ENCODE data around the gene TRNP1.
"Not testable (repeated sequence)": the region's sequence is repeated elsewhere in the genome, so short reads cannot be mapped to it uniquely, and the experiment has no call there.

TRNP1 gene, protein sequence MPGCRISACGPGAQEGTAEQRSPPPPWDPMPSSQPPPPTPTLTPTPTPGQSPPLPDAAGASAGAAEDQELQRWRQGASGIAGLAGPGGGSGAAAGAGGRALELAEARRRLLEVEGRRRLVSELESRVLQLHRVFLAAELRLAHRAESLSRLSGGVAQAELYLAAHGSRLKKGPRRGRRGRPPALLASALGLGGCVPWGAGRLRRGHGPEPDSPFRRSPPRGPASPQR
- 0 to 2.0 (median 0.31) reads per million in 18 experiments for total RNA-seq

DNA sequence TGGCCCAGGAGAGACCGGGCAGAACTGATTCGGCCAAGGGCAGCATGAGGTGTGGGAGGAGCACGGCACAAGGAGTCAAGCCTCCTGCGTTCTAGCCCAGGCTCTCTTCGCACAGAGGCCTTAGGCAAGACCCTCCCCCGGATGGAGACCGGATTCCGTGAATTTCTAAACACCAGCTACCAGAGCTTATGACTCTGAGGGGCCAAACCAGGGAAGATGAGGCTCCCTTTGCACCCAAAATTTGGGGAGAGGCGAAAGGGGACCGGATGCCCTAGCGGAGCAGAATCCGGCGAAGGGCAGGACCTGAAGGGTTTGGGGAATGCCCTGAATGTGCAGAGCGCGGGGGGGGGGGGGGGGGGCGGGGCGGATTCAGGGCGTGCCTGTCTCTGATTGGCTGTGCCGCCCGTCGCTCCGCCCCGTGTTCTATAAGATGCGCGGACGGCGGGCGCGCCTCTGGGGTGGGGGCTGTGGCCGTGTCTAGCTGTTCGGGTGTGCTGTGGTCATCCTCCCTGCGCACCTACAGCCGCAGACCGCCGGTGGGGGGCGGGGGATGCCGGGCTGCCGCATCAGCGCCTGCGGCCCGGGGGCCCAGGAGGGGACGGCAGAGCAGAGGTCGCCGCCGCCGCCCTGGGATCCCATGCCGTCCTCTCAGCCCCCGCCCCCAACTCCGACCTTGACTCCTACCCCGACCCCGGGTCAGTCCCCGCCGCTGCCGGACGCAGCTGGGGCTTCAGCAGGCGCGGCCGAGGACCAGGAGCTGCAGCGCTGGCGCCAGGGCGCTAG lies at the start of gene TRNP1:
Gene TRNP1 (plus strand): TSS at position 456 of the 783 bp plus-strand sequence. CDS start 95 bp downstream, at position 551.
- DNase-seq, result peak; percentile 27 to 48

DNA sequence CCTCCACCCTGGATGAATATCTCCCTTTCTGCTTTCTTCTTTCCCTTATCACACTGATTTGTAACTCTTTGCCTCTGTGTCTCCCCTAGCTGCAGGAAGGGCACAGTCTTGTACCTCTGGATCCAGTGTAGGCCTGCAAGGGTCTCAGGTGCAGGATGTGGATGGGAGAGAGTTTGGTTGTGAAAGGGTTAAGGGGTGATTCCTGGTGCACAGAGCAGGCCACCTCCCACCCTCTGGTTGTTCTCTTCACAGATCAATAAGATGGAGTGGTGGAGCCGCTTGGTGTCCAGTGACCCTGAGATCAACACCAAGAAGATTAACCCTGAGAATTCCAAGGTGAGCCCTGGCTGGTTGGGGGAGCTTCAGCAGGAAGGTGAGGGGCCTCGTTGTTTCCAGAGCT lies 48.4 kb upstream of the TRNP1 start:
- no peak for DNase-seq

DNA sequence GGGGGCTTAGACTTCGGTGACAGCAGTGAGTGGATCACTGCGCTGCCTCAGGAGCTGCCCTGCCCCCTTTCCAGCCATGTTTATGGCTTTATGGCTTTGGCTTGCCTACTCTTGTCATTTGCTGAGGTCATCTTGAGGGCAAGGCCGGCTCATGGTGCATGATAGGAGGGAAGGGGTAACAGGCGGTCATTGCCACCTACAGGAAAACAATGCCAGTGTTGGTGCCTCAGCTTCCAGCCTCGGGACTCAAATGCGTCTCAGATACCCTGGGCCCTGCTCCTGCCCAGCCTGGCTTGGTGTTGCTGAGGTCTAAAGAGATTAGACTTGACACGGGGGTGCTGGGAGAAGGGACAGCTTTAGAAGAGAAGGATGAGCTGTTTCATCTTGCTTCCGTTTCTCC lies 47.8 kb upstream of the TRNP1 start:
- DNase-seq, result no peak

DNA sequence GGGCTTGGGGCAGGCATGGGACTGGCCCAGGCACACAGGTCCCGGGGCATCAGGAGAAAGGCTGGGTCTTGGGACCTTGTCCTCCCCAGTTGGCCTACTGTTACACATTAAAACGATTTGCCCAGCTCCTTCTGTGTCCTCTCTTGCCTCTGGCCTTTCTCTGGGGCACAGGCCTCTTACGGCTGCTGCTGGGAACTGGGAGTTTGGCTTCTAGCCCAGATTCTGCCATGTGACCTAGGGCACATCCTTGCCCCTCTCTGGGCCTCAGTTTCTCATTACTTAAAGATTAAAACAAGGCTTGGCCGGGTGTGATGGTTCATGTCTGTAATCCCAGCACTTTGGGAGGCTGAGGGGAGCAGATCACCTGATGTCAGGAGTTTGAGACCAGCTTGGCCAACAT lies 47.2 kb upstream of the TRNP1 start:
- DNase-seq, result no peak

DNA sequence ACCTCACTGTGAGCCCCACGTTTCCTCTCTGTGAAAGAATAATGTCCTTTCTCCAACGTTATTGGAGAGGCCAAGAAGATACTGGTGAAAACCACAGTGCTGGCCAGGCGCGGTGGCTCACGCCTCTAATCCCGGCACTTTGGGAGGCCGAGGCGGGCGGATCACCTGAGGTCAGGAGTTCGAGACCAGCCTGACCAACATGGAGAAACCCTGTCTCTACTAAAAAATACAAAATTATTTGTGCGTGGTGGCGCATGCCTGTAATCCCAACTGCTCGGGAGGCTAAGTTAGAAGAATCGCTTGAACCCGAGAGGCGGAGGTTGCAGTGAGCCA lies 44.8 kb upstream of the TRNP1 start:
- not testable (repeated sequence) for DNase-seq

DNA sequence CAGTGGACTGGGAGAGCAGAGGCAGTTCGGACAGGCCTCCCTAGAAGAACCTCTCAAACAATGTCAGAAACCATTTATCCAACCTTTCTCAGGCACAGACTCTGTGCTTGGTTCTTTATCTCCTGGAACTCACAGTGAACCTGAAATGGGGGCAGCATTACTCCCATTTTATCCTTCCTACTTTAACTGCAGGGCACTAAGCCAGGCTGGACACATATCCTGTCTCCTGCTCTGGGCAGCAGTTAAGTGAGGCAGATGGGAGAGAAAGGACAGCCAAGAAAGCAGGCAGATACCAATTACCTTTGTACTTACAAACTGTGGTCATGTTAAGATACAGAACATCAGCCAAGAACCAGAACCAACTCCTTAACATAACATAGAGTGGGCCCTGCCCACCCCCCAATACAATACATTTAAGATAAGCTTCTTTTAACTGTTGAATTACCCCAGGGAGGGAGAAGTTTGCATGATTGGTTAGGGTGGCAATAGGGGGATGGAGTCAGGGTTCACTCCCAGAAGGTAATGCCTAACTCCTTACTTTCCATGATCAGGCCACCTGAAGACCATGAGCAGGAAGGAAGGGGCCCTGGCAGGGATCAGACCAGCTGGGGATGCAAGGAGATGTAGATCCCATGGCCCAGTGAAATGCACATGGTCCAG lies 44.1 kb upstream of the TRNP1 start:
- DNase-seq, result no peak

DNA sequence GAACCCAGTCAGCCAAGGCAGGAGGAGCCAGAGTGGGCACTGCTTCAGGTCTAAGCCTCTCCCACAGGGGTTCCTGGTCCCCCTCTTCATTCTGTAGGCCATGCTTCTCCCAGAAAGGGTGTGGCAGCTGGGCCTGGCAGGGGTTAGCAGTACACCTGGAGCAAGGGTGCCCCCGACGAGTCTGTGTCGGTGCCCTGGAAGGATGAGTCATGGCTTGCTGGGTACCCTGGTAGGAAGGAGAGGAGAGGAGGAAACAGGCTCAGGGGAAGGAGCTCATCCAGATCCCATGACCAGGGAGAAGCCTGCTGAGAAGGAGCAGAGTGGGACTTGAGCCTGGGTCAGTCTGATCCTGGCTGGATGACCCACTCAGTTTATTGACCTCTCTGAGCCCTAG lies 43.6 kb upstream of the TRNP1 start:
- no peak for DNase-seq

DNA sequence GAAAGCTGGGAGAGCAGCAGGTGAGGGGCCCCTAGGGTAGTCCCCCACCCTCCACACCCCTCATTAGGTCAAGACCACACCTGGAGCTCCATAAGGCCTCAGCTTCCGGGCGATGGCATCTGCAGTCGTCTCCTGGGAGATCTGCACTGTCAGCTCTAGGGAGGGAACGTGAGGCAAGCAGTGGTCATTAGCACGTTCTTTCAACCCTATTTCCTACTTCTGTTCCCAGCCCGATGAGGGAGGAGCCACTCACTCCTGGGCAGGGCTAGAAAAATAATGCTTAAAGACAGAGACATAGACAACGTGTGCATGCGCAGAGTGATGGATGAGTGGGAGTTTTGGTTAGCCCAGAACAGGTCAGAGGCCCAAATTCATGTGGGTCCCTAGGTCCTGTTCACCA lies 42.9 kb upstream of the TRNP1 start:
- DNase-seq, result no peak

DNA sequence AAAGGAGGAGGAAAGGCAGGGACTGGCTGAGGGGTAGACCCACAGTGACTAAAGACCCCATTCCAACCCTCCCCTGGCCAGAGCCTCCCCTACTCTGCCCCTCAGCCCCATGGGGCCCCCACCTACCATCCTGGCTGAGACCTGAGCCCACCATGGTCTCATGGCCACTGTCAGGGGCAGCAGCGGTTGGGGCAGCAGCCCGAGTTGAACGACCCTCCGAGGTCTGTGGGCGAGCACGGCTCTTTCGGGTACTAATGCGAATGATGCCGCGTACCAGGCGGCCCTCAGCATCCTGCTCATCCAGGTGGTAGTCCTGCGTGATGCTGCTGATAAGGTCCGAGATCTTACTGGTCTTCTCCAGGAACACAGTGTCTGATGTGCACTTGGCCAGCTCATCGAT lies 42.3 kb upstream of the TRNP1 start:
- no peak for DNase-seq

DNA sequence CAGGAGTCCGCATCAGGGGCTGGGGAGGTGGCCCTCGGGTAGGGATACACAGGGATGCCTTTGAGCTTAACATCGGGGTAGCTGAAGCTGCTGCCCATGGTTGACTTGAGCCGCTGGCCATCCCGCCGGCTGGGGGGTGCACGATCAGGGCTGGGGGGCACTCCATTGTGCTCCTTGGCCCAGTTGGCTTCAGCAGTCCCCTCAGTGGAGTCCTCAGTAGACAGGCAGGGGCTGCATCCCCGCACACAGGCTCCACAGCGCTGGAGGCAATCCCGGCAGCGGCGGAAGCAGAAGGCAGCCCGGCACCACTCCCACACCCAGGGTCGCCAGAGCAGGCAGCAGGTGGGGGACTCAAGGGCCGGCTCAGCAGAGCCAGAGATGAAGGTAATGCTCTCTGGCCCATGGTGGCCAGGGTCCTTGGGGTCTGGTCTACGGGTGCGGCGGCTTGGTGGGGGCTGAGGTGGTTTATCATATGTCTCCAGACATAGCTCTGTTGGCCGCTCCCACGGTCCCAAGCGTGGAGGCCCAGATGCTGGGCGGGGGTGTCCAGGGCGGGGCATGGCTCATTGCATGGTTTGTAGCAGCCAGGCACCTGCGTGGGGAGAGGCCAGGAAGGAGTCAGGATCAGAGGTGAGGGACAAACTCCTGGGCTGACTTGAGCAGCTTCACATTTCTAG lies 41.5 kb upstream of the TRNP1 start:
- DNase-seq, result no peak

DNA sequence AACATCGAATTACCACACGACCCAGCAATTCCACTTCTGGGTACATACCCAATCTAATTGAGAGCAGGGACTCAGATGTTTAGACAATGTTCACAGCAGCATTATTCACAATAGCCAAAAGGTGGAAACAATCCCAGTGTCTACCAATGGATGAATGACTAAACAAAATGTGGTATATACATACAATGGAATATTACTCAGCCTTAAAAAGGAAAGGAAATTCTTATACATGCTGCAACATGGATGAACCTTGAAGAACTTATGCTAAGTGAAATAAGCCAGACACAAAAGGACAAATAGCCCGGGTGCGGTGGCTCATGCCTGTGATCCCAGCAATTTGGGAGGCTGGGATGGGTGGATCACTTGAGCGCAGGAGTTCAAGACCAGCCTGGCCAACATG lies 40.1 kb upstream of the TRNP1 start:
- DNase-seq, result no peak

DNA sequence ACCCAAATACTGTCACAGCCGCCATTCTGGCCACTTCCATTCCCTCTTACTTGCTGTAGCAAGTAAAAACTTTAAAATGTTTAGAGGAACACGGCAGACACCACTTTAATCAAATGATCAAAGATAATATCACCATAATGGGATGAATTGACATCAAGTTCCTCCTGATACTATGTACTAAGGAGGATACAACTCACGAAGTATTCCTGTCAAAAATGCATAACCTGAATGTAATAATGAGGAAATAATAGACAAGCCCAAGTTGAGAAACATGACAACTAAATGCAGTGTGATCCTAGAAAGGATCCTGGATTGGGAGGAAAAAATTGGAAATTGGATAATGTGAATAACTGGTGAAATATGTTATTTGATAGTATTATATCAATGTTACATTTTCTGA lies 37.2 kb upstream of the TRNP1 start:
- no peak for DNase-seq

DNA sequence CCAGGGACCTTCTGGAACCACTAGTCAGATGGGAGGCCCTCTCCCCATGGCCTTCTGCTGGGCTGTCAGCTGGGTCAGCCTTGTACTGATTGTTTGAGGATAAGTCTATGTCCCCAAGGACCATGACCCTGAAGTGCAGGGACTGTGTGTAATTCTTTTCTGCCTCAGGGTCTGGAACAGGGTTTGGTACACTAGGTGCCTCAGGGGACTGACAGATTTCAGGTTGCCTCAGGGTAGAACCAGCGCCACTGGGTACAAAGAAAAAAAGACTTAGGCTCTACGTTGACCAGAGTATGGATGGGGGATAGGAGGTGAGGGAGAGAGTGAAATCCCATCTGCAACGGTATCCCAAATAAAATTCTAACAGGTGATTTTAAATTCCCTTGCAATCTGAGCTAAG lies 36.2 kb upstream of the TRNP1 start:
- DNase-seq, result no peak

DNA sequence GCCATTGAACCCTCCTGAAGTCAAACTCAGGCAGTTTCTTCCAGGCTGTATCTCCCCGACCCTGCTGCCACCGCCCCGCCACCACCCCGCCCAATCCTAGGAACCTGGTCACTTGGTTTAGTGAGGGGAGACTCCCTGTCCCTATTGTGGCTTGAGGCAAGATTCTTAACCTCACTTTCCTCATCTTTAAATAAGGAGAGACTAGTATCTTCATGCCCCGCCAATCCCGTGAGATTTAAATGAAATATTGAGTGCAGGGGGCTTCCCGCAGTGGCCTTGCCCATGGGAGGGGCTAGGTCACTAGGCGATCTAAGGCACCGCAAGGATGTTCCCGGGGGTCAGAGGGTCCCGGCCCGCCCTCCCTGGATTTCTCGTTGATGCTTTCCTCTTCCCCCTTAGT lies 34.2 kb upstream of the TRNP1 start:
- DNase-seq, result no peak

DNA sequence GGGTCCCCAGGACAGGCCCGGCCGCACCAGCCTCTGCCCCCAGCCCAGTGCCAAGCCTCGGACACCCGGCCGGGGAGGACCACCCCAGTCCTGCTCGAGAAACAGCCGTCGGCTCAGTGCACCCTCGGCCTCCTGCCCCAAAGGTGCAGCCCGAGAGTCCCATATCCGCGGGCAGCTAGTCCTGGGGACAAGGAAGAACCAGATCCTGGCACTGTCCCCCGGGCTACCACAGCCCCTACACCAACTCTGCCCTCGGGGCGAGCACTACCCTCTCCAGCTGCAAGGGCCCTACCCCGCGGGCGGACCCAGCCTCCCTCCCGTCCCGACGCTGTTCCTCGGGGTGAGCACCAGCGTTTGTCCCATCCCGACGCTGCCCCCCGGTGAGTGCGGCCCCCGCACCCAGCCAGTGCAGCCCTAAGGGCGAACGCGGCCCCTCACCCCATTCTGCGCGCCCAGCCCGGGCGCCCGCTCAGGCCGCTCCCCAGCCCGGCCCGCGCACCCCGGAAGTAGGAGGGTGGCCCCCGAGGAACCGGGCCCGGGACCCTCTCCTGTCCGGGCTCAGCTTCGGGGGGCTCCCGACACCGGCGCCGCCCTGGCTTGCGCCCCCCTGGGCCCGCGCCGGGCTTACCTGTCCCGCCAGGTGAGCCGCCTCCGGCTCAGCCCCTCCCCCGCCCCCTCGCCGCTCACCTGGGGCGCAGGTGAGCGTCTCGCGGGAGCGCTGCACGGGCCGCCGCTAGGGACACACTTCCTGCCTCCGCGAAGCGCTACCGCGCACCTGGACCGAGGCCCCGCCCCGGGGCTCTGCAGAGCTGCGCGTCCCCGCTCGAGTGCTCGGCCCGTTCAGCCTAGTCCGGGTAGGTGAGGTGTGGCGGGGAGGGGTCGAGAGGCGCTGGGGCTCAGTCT lies 33.5 kb upstream of the TRNP1 start, which contains the start of gene KDF1:
Gene KDF1 (minus strand): TSS at position 747 of the 903 bp plus-strand sequence. CDS start 8,088 bp downstream, outside the sequence.
- no peak for DNase-seq

DNA sequence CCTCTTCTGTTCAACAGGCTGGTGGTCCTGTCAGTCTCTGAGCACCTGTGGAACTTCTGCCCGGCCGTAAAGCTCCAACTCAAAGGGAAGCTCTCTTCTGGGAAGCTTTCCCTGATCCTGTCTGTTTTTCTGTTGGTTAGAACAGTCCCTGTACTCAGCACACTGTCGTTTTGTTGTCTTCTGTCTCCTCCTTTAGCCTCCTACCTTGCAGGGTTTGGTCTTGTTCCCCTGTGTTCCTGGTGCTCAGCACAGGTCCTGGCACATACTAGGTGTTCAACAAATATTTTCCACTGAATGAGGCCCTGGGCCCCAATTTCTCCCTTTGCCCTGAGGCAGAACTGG lies 32.9 kb upstream of the TRNP1 start:
- no peak for DNase-seq

DNA sequence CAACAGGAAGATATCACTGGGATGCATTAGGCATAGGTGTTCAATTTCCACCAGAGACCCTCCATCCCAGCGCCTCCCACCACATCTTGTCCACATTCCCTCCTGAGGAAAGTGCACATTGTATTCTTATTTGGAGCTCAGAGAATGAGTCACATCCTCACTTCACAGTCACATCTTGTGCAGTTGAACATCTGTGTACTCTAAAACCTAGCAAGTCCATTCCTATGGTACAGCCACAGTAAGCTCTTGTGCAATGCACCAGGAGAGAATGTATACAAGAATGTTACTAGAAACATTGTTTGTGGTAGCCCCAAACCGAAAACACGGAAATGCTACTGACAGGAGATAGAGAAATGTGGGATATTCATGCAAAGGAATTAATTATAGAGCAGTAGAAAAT lies 31.7 kb upstream of the TRNP1 start:
- no peak for DNase-seq

DNA sequence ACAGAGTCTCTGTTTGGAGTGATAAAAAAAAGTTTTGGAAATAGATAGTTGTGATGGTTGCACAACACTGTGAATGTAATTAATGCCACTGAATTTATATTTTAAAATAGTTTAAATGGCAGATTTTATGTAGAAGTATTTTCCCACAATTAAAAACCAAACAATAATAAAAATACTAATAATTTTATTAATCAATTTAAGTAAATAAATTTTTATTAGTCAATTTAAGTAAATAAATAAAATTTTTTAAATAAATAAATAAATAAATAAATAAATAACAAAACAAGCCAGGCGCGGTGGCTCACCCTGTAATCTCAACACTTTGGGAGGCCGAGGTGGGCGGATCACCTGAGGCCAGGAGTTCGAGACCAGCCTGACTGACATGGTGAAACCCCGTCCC lies 28.3 kb upstream of the TRNP1 start:
- no peak for DNase-seq

DNA sequence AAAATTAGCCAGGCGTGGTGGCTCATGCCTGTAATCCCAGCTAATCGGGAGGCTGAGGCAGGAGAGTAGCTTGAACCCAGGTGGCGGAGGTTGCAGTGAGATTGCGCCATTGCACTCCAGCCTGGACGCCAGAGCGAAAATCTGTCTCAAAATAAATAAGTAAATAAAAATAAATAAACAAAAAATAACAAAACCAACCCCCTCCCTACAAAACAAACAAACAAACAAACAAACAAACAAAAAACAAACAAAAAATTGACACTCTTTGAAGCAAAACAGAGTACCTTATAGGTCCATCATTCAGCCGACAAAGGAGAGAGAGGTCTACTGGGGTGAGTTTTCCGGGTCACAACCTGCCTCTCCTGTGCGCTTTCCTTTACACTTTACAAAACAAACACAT lies 27.9 kb upstream of the TRNP1 start:
- DNase-seq, result no peak

DNA sequence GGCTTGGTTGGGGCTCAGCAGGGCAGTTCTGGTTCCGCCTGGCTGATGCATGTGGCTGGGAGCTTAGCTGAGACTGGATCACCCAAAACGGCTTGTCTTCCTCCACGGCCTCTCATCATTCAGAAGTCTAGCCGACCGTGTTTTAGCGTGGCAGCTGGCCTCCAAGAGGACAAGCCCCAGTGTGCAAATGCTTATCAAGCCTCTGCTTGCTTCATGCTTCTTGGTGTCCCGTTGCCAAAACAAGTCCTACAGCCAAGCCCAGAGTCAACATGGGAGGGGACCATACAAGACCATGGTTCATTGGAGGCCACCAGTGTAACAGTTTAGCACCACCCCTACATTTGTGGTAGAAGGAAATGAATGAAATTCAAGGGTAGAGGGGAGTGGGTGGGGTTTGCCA lies 22.7 kb upstream of the TRNP1 start:
- DNase-seq, result no peak

DNA sequence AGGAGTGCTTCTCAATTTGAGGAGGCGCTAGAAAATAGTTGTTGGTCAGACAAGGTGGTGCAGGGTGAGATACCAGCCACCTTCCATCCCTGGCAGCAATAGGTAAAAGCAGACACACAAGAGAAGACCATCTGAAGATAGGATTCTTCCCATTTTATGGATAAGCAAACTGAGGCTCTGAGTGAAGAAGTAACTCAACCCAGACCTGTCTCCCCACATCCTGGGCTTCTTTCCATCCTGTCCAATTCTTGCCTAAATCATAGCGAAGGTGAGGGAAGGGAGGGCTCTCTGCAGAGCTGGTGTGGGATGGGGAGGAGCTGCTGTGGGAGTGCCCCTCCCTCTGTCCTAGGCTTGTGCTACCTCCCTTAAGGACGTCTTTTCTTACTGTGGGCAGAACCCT lies 21.9 kb upstream of the TRNP1 start:
- no peak for DNase-seq

DNA sequence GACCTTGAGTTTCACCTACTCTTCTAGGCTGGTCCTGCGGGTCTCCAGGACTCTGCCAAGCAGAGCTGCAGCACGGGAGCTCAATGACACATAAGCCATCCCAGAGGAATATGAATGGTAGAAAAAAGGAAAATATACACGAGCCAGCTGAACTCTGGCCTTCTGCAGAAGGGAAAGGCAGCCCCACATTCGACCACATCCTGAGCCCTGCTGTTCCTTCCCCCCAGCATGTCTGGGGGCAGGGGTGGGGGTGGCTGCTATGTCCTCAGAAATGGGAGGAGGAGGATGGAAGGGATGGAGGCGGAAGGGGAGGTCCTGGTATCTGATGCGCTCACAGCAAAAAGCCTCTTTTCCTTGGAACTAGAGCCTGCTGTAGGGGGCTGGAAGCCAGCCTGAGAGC lies 21.1 kb upstream of the TRNP1 start:
- no peak for DNase-seq

All from inflammatory macrophage (primary cell).